WI38 (cell line): ENCODE data around the gene RPS6KB1.
"Not testable (repeated sequence)": the region's sequence is repeated elsewhere in the genome, so short reads cannot be mapped to it uniquely, and the experiment has no call there.

Experiments used
- H3K4me3 ChIP-seq: 2 replicates; pipeline ENCODE4 v1.5.1; 2011; ENCODE audit warnings: low read depth, mild to moderate bottlenecking, control low read depth, low read length
- TF ChIP-seq, protein P1 (sequence below): IDR thresholded peaks from 2 replicates; pipeline ENCODE4 v1.5.1; 2012; ENCODE audit warnings: low read depth, mild to moderate bottlenecking, control low read depth, low read length

RPS6KB1 gene

DNA sequence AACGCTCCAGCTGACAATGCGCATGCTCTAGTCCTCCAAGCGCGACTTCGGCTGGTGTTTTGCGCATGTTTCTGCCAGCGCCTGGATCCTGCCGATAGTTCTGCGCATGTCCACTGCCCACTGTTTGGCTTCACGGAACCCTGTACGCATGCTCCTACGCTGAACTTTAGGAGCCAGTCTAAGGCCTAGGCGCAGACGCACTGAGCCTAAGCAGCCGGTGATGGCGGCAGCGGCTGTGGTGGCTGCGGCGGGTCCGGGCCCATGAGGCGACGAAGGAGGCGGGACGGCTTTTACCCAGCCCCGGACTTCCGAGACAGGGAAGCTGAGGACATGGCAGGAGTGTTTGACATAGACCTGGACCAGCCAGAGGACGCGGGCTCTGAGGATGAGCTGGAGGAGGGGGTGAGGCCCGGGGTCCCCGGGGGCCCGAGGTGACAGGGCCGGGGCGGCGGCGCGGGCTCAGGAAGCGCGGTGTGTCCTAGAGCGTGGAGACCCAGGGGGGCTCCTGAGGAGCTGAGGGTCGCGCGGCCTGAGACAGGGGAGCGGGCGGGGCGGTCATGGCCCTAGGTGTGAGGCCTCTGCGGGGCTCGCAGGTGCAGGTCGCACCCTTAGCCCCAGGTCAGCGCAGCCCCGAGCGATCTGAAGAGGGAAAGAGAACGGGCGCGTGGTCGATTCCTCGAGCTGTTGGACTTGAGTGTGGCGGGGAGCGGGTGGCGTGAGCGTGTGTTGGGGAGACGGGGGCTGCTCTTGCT lies at the start of gene RPS6KB1, which contains the start of gene TUBD1:
TSS of gene RPS6KB1 (plus strand) at position 198 of the 752 bp plus-strand sequence. CDS start at position 262, 64 bp downstream.
TSS of gene TUBD1 (minus strand) at position 20 of the 752 bp plus-strand sequence. CDS start 1,941 bp downstream, outside the sequence.
- TF ChIP-seq, protein P1, sequence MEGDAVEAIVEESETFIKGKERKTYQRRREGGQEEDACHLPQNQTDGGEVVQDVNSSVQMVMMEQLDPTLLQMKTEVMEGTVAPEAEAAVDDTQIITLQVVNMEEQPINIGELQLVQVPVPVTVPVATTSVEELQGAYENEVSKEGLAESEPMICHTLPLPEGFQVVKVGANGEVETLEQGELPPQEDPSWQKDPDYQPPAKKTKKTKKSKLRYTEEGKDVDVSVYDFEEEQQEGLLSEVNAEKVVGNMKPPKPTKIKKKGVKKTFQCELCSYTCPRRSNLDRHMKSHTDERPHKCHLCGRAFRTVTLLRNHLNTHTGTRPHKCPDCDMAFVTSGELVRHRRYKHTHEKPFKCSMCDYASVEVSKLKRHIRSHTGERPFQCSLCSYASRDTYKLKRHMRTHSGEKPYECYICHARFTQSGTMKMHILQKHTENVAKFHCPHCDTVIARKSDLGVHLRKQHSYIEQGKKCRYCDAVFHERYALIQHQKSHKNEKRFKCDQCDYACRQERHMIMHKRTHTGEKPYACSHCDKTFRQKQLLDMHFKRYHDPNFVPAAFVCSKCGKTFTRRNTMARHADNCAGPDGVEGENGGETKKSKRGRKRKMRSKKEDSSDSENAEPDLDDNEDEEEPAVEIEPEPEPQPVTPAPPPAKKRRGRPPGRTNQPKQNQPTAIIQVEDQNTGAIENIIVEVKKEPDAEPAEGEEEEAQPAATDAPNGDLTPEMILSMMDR, result no peak

GRCh38 chr17:59844884-59845594 lies 47.9 kb upstream of the RPS6KB1 start:
- TF ChIP-seq, protein P1, result no peak
- H3K4me3 ChIP-seq, result no peak overlapping the region

More for the DNA sequence above, at the start of gene RPS6KB1, which contains the start of gene TUBD1:
- H3K4me3 ChIP-seq, result peak within 1 kb of the TSS; percentile 96

- H3K4me3 ChIP-seq, result no peak overlapping the region
- TF ChIP-seq, protein P1, result no peak
Measured at GRCh38 chr17:59845595-59846393, 47.1 kb upstream of the RPS6KB1 start.

DNA sequence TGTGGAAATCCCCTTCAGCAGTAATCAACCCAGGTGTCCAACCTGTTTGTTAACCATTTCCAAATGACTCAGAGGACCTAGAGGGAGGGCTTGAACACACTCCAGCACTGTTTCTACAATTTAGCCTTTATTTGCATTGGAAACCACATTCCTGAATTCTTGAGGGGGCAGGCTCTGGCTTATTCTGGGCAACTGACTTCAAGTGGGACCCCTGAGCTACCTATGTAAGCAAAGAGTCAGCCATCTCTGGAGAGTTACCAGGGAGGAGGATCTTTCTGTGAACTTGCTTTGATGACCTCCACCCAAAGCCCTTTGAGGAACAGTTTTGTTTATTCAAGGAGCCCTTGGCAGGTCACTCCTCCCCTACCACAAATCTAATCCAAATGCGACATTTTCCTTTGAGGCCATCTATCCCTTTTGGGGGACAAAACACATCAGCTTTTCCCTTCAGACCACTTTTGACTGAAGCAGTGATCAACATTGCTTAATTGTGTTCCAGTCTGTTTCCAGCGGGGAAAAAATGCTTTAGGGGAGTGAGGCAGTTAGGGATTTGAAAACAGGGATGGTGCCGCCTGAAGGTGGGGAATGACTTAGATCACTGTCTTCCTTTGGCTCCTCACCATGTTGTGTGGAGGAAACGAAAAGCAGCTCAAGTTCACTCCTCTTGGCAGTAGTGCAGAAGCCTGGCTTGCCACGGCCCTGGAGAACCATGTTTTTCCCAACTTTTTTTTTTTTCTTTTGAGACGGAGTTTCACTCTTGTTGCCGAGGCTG lies 46.3 kb upstream of the RPS6KB1 start:
- TF ChIP-seq, protein P1, result no peak
- H3K4me3 ChIP-seq, result no peak overlapping the region

GRCh38 chr17:59848385-59848668 lies 44.6 kb upstream of the RPS6KB1 start:
- TF ChIP-seq, protein P1, result no peak
- H3K4me3 ChIP-seq, result no peak overlapping the region

DNA sequence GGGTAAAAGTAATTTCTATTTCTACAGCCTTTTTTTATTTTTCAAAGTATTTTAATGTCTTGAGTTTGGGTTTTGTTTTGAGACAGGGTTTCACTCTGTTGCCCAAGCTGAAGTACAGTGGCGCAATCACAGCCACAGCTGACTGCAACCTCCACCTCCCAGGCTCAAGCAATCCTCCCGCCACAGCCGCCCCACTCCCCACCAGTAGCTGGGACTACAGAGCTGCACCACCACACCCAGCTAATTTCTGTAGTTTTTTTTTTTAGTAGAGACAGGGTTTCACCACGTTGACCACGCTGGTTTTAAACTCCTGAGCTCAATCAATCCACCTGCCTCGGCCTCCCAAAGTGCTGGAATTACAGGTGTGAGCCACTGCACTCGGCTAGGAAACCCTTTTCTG lies 44.1 kb upstream of the RPS6KB1 start:
- no peak overlapping the region for H3K4me3 ChIP-seq
- TF ChIP-seq, protein P1, result no peak

GRCh38 chr17:59850311-59850710 lies 42.6 kb upstream of the RPS6KB1 start:
- H3K4me3 ChIP-seq, result not testable (repeated sequence)
